ENCODE measurements around the gene FMN2. TPM values are rescaled to one million over a fixed set of nuclear protein-coding genes. Genes with fewer than 3 reads are reported as not detected.

The FMN2 gene
- total RNA-seq, 2 donors from 2014 or later: 0.26 to 0.33 TPM

DNA sequence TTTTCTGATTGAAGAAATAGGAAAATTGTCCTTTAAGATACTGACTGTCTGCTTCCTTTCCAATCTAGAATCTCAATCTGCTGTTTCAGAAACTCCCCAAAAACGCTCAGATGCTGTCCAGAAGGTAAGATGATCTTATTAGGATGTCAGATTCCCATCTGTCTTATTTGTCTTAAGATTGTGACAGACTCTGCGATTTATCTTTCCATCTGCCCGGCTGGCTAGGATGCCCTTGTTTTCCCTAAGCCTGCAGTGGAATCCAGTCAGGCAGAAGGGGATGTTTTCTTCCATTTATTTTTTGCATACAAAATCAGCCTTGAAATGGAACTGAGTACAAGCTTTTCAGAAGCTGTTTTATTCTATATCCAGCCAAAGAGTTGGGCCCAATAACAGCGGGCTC lies 96.5 kb downstream of the FMN2 start:
- no peak for TF ChIP-seq POLR2A (IDR thresholded peaks at IDR 0.05)
- TF ChIP-seq CTCF (IDR thresholded peaks at IDR 0.05): no peak
- Histone ChIP-seq H3K9me3 (no peaks in the 10 kb centered on the region), H3K27me3 (peaks cover 0 to 5% of the 10 kb centered on the region in 2 donors), H3K4me3 (no peak overlapping the region), H3K36me3 (replicated peaks in 1 of 2; ENCODE audit: insufficient read depth in 1 of 2, low read depth in 2 of 2) (no peaks in the 10 kb centered on the region), H3K4me1 (no peaks in the 10 kb centered on the region), H3K27ac (no peak overlapping the region)
- ATAC-seq: no peak
- no peak for DNase-seq
- WGBS, 2 donors: 58 to 61% methylated on average over 4 of the region's 4 CpGs
- intact Hi-C loops (cut with DNase I): no loop called here

DNA sequence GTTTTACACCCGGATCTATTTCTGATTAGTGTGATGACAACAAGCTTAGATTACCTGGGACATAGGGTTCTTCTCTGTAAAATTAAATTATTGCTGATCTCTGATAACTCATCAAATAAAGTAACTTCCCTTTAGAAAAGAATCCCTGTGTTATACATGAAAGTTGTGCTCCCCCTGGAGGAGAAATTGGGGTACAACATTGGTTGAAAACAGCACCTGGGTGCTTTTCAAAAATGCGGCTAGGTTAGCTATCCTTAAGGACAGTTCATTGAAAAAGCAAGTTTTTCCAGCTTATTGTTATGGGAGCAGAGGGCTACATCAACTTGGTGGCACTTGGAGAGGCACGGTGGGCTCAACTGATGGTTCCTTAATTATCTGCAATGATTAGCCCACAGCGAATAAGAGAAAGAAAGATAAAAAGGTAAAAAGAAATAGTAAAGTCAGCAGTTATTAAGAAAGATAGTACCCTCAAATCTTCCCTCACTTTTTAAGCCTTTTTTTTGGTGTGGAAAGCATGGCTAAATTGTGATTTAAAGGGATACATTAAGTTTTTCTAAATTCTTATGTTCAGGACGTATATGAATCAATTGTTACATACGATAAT lies 97.8 kb downstream of the FMN2 start:
- intact Hi-C loops (cut with DNase I): no loop called here
- Histone ChIP-seq H3K27me3 (peaks cover 0 to 5% of the 10 kb centered on the region in 2 donors), H3K4me3 (no peak overlapping the region), H3K4me1 (no peaks in the 10 kb centered on the region), H3K36me3 (replicated peaks in 1 of 2; ENCODE audit: insufficient read depth in 1 of 2, low read depth in 2 of 2) (no peaks in the 10 kb centered on the region), H3K9me3 (no peaks in the 10 kb centered on the region), H3K27ac (no peak overlapping the region)
- TF ChIP-seq POLR2A (IDR thresholded peaks at IDR 0.05) (no peak), CTCF (IDR thresholded peaks at IDR 0.05) (peak; percentile 38 to 74 (median 55))
- ATAC-seq: no peak
- WGBS, 2 donors: 21 to 23% methylated on average over 6 of the region's 6 CpGs
- peak; percentile 18 to 46 (median 37) for DNase-seq

GRCh38 chr1:240190881-240191401 lies 99.3 kb downstream of the FMN2 start:
- intact Hi-C loops (cut with DNase I): no loop called here
- DNase-seq (no peak), ATAC-seq (no peak)
- H3K27me3 ChIP-seq: no peaks in the 10 kb centered on the region
- H3K4me3 ChIP-seq: no peak overlapping the region
- TF ChIP-seq CTCF (IDR thresholded peaks at IDR 0.05) (peak in 1 of 7 experiments; percentile 22), POLR2A (IDR thresholded peaks at IDR 0.05) (no peak)
- no peaks in the 10 kb centered on the region for H3K4me1 ChIP-seq
- 8% methylated on average over 6 of the region's 6 CpGs for WGBS, 2 donors
- H3K9me3 ChIP-seq: no peaks in the 10 kb centered on the region
- H3K27ac ChIP-seq: no peak overlapping the region
- H3K36me3 ChIP-seq (replicated peaks in 1 of 2; ENCODE audit: insufficient read depth in 1 of 2, low read depth in 2 of 2): no peaks in the 10 kb centered on the region

- Histone ChIP-seq H3K27ac (no peak overlapping the region), H3K27me3 (no peaks in the 10 kb centered on the region), H3K36me3 (replicated peaks in 1 of 2; ENCODE audit: insufficient read depth in 1 of 2, low read depth in 2 of 2) (no peaks in the 10 kb centered on the region), H3K9me3 (no peaks in the 10 kb centered on the region), H3K4me3 (no peak overlapping the region), H3K4me1 (no peaks in the 10 kb centered on the region)
- no peak for ATAC-seq
- intact Hi-C loops (cut with DNase I): no loop called here
- DNase-seq: no peak
- WGBS, 2 donors: 28 to 34% methylated on average over 2 of the region's 2 CpGs
- TF ChIP-seq CTCF (IDR thresholded peaks at IDR 0.05): no peak
- TF ChIP-seq POLR2A (IDR thresholded peaks at IDR 0.05): no peak
Measured at GRCh38 chr1:240192851-240193250, 101.2 kb downstream of the FMN2 start.

GRCh38 chr1:240193679-240194078 lies 102.0 kb downstream of the FMN2 start:
- TF ChIP-seq POLR2A (IDR thresholded peaks at IDR 0.05) (no peak), CTCF (IDR thresholded peaks at IDR 0.05) (no peak)
- intact Hi-C loops (cut with DNase I): no loop called here
- H3K4me1 ChIP-seq: no peaks in the 10 kb centered on the region

More at GRCh38 chr1:240193679-240194078, 102.0 kb downstream of the FMN2 start:
- no peaks in the 10 kb centered on the region for H3K9me3 ChIP-seq
- H3K36me3 ChIP-seq (replicated peaks in 1 of 2; ENCODE audit: insufficient read depth in 1 of 2, low read depth in 2 of 2): no peaks in the 10 kb centered on the region
- no peak overlapping the region for H3K27ac ChIP-seq
- DNase-seq: no peak
- H3K27me3 ChIP-seq: no peaks in the 10 kb centered on the region
- ATAC-seq: no peak
- no peak overlapping the region for H3K4me3 ChIP-seq
- 39 to 46% methylated on average over 3 of the region's 3 CpGs for WGBS, 2 donors

Measured in body of pancreas (tissue), 4 donors.